HUES64 (cell line): ENCODE data around the gene TRIM7.
"Not testable (repeated sequence)": the region's sequence is repeated elsewhere in the genome, so short reads cannot be mapped to it uniquely, and the experiment has no call there.

Experiments
- H3K27ac ChIP-seq: 2 replicates; pipeline ENCODE4 v1.7.0; 2013; ENCODE audit warnings: low read depth, low read length, inconsistent platforms
- H3K27me3 ChIP-seq: 2 replicates; pipeline ENCODE4 v1.6.1; 2013; ENCODE audit warnings: mild to moderate bottlenecking, low read length; ENCODE audit not compliant: insufficient read depth
- H3K36me3 ChIP-seq: 2 replicates; pipeline ENCODE4 v1.6.1; 2013; ENCODE audit warnings: mild to moderate bottlenecking, low read length; ENCODE audit not compliant: insufficient read depth
- H3K4me1 ChIP-seq: 2 replicates; pipeline ENCODE4 v1.6.1; 2013; ENCODE audit warnings: mild to moderate bottlenecking, low read length, moderate library complexity; ENCODE audit not compliant: insufficient read depth
- H3K4me3 ChIP-seq: 2 replicates; pipeline ENCODE4 v1.5.1; 2013; ENCODE audit warnings: mild to moderate bottlenecking, low read length, moderate library complexity
- H3K9ac ChIP-seq: 2 replicates; pipeline ENCODE4 v1.6.1; 2013; ENCODE audit warnings: mild to moderate bottlenecking, low read depth, low read length
- H3K9me3 ChIP-seq: 2 replicates; pipeline ENCODE4 v1.6.1; 2013; ENCODE audit warnings: low read depth, low read length; ENCODE audit not compliant: insufficient read depth
- WGBS: fragments of 150-250, 120-280 bp; methylation state at CpG from one replicate; pipeline ENCODE4 v1.1.7; 2013; ENCODE audit warnings: missing lambda C conversion rate; 5-methylcytosine and 5-hydroxymethylcytosine counted together

Gene TRIM7

GRCh38 chr5:181209006-181209405 lies 4.0 kb upstream of the TRIM7 start:
- peaks cover 40% of the 10 kb centered on the region for H3K27me3 ChIP-seq
- not testable (repeated sequence) for H3K27ac ChIP-seq, H3K4me1 ChIP-seq, H3K9me3 ChIP-seq, H3K36me3 ChIP-seq, H3K9ac ChIP-seq, H3K4me3 ChIP-seq
- 93% methylated on average over 24 of the region's 24 CpGs for WGBS

GRCh38 chr5:181207960-181208253 lies 2.9 kb upstream of the TRIM7 start:
- WGBS, result 54% methylated on average over 2 of the region's 3 CpGs
- Histone ChIP-seq H3K9ac (no peak overlapping the region), H3K4me3 (peak overlapping the region; percentile 96), H3K27me3 (peaks cover 43% of the 10 kb centered on the region), H3K9me3 (no peaks in the 10 kb centered on the region), H3K4me1 (no peaks in the 10 kb centered on the region), H3K36me3 (no peaks in the 10 kb centered on the region), H3K27ac (no peak overlapping the region)

DNA sequence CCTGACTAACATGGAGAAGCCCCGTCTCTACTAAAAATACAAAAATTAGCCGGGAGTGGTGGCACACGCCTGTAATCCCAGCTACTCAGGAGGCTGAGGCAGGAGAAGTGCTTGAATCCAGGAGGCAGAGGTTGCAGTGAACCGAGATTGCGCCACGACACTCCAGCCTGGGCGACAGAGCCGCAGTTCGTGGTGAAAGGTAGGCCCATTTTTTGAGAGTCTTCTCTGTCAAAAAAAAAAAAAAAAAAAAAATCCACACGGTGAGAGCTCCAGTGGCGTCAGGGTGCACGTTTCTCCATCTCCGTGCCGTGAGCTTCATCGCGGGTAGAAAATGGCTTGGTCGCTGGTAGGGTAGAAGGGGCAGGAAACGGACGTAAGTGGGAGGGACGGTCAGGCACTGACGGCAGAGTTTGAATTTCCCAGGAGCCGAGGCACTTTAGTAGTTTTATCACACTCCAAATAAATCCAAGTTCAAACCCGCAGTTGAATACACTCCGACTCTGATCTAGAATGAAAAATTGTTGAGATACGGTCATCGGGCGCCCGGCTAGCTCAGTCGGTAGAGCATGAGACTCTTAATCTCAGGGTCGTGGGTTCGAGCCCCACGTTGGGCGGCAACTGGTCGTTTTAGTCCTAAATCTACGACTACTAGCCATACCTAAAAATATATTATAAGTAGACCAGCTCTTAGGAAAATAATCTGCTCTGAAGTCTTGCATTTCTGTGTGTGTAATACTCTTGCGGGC lies 2.4 kb upstream of the TRIM7 start:
- Histone ChIP-seq H3K36me3 (no peaks in the 10 kb centered on the region), H3K4me1 (no peaks in the 10 kb centered on the region), H3K9me3 (no peaks in the 10 kb centered on the region), H3K27me3 (peaks cover 45% of the 10 kb centered on the region), H3K27ac (no peak overlapping the region), H3K4me3 (peak overlapping the region; percentile 96), H3K9ac (peak overlapping the region; percentile 67)
- 1% methylated on average over 35 of the region's 36 CpGs for WGBS

- Histone ChIP-seq H3K9me3 (no peaks in the 10 kb centered on the region), H3K9ac (no peak overlapping the region), H3K4me3 (peak overlapping the region; percentile 62), H3K27ac (no peak overlapping the region), H3K36me3 (no peaks in the 10 kb centered on the region), H3K27me3 (peaks cover 55% of the 10 kb centered on the region), H3K4me1 (no peaks in the 10 kb centered on the region)
- 2% methylated on average over 37 of the region's 37 CpGs for WGBS
These were observed 1.0 kb upstream of the TRIM7 start for GRCh38 chr5:181205761-181206649.

- no peak overlapping the region; the same call in 1 of the 2 replicates for H3K9ac ChIP-seq
- no peaks in the 10 kb centered on the region for H3K9me3 ChIP-seq
- no peak overlapping the region for H3K27ac ChIP-seq
- H3K27me3 ChIP-seq, result peaks cover 72% of the 10 kb centered on the region
- peak overlapping the region; percentile 62 for H3K4me3 ChIP-seq
- no peaks in the 10 kb centered on the region for H3K36me3 ChIP-seq
- WGBS, result 1% methylated on average over 67 of the region's 67 CpGs
- H3K4me1 ChIP-seq, result peaks cover 8% of the 10 kb centered on the region
These were observed 727 bp downstream of the TRIM7 start for GRCh38 chr5:181204113-181204825.

DNA sequence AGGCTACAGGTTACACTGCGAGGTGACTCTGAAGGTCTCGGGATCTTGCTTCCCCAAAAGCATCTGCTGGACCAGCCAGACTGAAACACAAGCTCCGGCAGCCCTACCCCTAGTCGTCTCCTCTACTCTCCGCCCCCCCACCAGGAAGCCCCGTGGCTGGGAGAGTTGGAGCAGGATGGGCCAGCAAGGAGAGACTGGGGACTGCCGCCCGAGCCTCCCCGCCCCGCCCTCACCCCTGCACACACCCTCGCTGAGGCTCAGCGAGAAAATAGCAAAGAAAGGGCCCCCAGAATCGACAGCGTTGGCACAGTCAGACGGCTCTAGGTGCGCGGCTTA lies 1.3 kb downstream of the TRIM7 start:
- H3K9ac ChIP-seq, result no peak overlapping the region; the same call in 1 of the 2 replicates
- 9% methylated on average over 16 of the region's 17 CpGs for WGBS
- peak overlapping the region; percentile 62 for H3K4me3 ChIP-seq
- H3K4me1 ChIP-seq, result peaks cover 12% of the 10 kb centered on the region
- H3K27ac ChIP-seq, result no peak overlapping the region
- no peaks in the 10 kb centered on the region for H3K9me3 ChIP-seq
- no peaks in the 10 kb centered on the region for H3K36me3 ChIP-seq
- peaks cover 78% of the 10 kb centered on the region for H3K27me3 ChIP-seq

DNA sequence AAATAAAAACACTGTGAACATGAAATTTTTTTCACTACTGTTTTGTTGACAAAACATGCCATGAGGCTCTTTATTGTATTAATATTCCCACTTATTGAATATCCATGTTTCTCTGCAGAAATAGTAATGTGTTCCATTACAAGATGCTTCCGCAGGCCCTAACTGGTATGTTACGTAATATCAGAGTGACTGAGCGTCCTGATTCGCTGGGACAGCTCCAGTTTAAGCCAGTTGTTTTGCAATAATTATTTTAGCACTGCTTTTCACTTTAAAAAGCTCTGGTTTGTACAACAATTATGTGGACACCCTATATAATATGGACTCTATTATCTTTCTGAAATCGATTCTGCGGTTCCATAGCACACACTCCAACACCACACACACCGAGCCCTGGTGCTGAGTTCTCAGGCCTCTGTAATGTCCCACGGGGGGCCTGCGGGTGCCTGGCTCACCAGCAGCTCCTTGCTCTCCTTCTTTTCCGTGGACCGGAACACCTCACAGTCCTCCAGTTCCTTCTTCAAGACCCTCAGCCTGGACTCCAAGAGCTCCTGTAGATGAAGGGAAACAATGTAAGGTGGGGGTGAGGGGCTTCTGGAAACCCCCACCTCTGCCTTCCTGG lies 1.8 kb downstream of the TRIM7 start:
- no peaks in the 10 kb centered on the region for H3K36me3 ChIP-seq
- H3K9ac ChIP-seq, result no peak overlapping the region
- 79% methylated on average over 11 of the region's 11 CpGs for WGBS
- H3K4me1 ChIP-seq, result peaks cover 17% of the 10 kb centered on the region
- peak overlapping the region; percentile 62 for H3K4me3 ChIP-seq
- H3K9me3 ChIP-seq, result no peaks in the 10 kb centered on the region
- H3K27ac ChIP-seq, result no peak overlapping the region
- peaks cover 81% of the 10 kb centered on the region for H3K27me3 ChIP-seq

GRCh38 chr5:181200816-181201215 lies 4.2 kb downstream of the TRIM7 start:
- Histone ChIP-seq H3K4me1 (peaks cover 20% of the 10 kb centered on the region), H3K4me3 (no peak overlapping the region), H3K27ac (no peak overlapping the region), H3K36me3 (no peaks in the 10 kb centered on the region), H3K27me3 (peaks cover 79% of the 10 kb centered on the region), H3K9ac (no peak overlapping the region), H3K9me3 (no peaks in the 10 kb centered on the region)
- 38% methylated on average over 4 of the region's 4 CpGs for WGBS

DNA sequence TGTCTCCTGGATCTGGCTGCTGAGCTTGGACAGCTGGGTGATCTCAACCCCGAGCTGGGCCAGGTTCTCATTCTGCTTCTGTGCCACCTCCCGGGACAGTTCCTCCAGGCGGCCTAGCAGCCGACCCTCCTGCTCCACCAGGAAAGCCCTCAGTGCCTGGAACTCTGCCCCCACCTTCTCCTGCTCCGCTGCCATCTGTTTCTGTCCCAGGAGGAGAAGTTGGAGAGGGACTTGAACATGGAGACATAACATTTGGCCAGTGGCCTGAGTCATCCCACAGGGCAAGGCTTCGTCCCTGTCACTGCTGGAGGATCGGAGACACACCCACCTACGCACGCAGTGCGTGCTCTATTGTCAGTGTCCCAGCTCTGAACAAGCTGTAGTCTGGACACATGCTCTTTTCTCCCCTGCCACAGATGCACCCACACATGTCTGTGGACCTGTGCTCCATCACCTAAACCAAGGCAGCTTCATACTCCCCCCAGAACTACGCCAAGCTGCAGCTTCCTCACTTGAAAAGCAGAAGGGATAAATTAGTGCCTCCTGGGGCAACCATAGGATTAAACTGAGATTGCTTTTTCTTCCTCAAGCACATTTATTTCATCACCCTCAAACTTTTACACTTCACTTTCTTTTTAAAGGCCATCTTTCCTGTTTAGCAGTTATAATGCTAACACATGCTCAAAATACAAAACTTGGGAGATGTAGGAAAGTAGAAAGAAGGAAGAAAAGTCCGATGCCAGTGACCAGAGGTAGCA lies 4.9 kb downstream of the TRIM7 start:
- H3K9ac ChIP-seq, result no peak overlapping the region
- peaks cover 71% of the 10 kb centered on the region for H3K27me3 ChIP-seq
- no peak overlapping the region for H3K27ac ChIP-seq
- no peaks in the 10 kb centered on the region for H3K36me3 ChIP-seq
- WGBS, result 88% methylated on average over 12 of the region's 12 CpGs
- H3K9me3 ChIP-seq, result no peaks in the 10 kb centered on the region
- no peak overlapping the region for H3K4me3 ChIP-seq
- peaks cover 20% of the 10 kb centered on the region for H3K4me1 ChIP-seq

GRCh38 chr5:181198905-181199519 lies 6.0 kb downstream of the TRIM7 start:
- no peak overlapping the region; the same call in 1 of the 2 replicates for H3K4me3 ChIP-seq
- peaks cover 61% of the 10 kb centered on the region for H3K27me3 ChIP-seq
- WGBS, result 51% methylated on average over 9 of the region's 9 CpGs
- H3K4me1 ChIP-seq, result peaks cover 20% of the 10 kb centered on the region
- no peak overlapping the region for H3K9ac ChIP-seq
- H3K27ac ChIP-seq, result peak overlapping the region; percentile 27; the same call in 1 of the 2 replicates
- H3K36me3 ChIP-seq, result no peaks in the 10 kb centered on the region
- H3K9me3 ChIP-seq, result no peaks in the 10 kb centered on the region
